Spinal cord (tissue), 10 donors: Measurements from ENCODE around the gene ARHGAP18. TPM values are rescaled to one million over a fixed set of nuclear protein-coding genes. Genes with fewer than 3 reads are reported as not detected.
"Not testable (repeated sequence)": the region's sequence is repeated elsewhere in the genome, so short reads cannot be mapped to it uniquely, and the experiment has no call there.

Source experiments
- DNase-seq, 6 donors: peaks; one replicate each; pipeline versions ENCODE4 v3.0.0 to v3.0.0-alpha.2; 2013 to 2015; ENCODE audit warnings: low spot score in 6 of 6, low read depth in 4 of 6
- H3K27ac ChIP-seq: one replicate; pipeline ENCODE4 v1.5.1; 2013; ENCODE audit warnings: low read depth, low read length, control low read depth
- H3K27me3 ChIP-seq: one replicate; pipeline ENCODE4 v1.6.1; 2013; ENCODE audit warnings: low read length; ENCODE audit not compliant: control insufficient read depth, insufficient read depth
- H3K36me3 ChIP-seq: one replicate; pipeline ENCODE4 v1.6.1; 2013; ENCODE audit warnings: low read length; ENCODE audit not compliant: control insufficient read depth, insufficient read depth
- H3K4me1 ChIP-seq: one replicate; pipeline ENCODE4 v1.6.1; 2013; ENCODE audit warnings: low read length; ENCODE audit not compliant: control insufficient read depth, insufficient read depth
- H3K4me3 ChIP-seq: one replicate; pipeline ENCODE4 v1.5.1; 2013; ENCODE audit warnings: low read depth, low read length, control low read depth
- H3K9me3 ChIP-seq: one replicate; pipeline ENCODE4 v1.6.1; 2013; ENCODE audit warnings: low read length; ENCODE audit not compliant: control insufficient read depth, insufficient read depth
- WGBS: methylation state at CpG from one replicate; pipeline ENCODE4 v1.1.5; 2013; ENCODE audit warnings: missing lambda C conversion rate; ENCODE audit not compliant: insufficient coverage; 5-methylcytosine and 5-hydroxymethylcytosine counted together
- polyA plus RNA-seq, 2 donors: library from polyadenylated mRNA; unstranded; fragments of 120-200 nt; gene quantifications; one replicate each; pipeline ENCODE4 v1.2.1, GENCODE V29; 2013; ENCODE audit not compliant: insufficient read length in 2 of 2
- total RNA-seq, 2 donors: library from RNA; depleted of rRNA in 1 of 2; stranded (reverse); fragments of 120-200 nt in 1 of 2; fragments of >200 nt in 1 of 2; gene quantifications; one replicate each; pipeline versions ENCODE4 v1.2.3 to v1.2.4, GENCODE V29; 2013 to 2014
- donor health status: healthy.

Gene ARHGAP18
- total and polyA plus RNA-seq, 4 donors: 8.0 to 18.6 (median 13.9) TPM

GRCh38 chr6:129592516-129593232, 117.3 kb downstream of the ARHGAP18 start:
- no peak for DNase-seq
- no peak overlapping the region for H3K27ac ChIP-seq
- H3K36me3 ChIP-seq: no peaks in the 10 kb centered on the region
- no peak overlapping the region for H3K4me3 ChIP-seq
- no peaks in the 10 kb centered on the region for H3K4me1 ChIP-seq
- no peaks in the 10 kb centered on the region for H3K27me3 ChIP-seq
- H3K9me3 ChIP-seq: no peaks in the 10 kb centered on the region
- no CpG with 5 or more reads among the region's 6 CpGs for WGBS

GRCh38 chr6:129590408-129591022, 119.5 kb downstream of the ARHGAP18 start:
- 100% methylated on average over 1 of the region's 4 CpGs for WGBS
- H3K36me3 ChIP-seq: no peaks in the 10 kb centered on the region
- H3K9me3 ChIP-seq: peaks cover 2% of the 10 kb centered on the region
- DNase-seq: no peak
- no peak overlapping the region for H3K4me3 ChIP-seq
- no peak overlapping the region for H3K27ac ChIP-seq
- H3K27me3 ChIP-seq: no peaks in the 10 kb centered on the region
- no peaks in the 10 kb centered on the region for H3K4me1 ChIP-seq

- Histone ChIP-seq H3K4me3 (no peak overlapping the region), H3K36me3 (no peaks in the 10 kb centered on the region), H3K27me3 (no peaks in the 10 kb centered on the region), H3K4me1 (no peaks in the 10 kb centered on the region), H3K9me3 (peaks cover 2% of the 10 kb centered on the region), H3K27ac (no peak overlapping the region)
- DNase-seq: no peak
- WGBS: 100% methylated on average over 1 of the region's 2 CpGs
These were observed 123.2 kb downstream of the ARHGAP18 start for GRCh38 chr6:129586815-129587214.

- DNase-seq: peak; percentile 52 to 98 (median 72)
- Histone ChIP-seq H3K4me3 (no peak overlapping the region), H3K27ac (peak overlapping the region; percentile 43), H3K27me3 (no peaks in the 10 kb centered on the region), H3K36me3 (no peaks in the 10 kb centered on the region), H3K9me3 (peaks cover 2% of the 10 kb centered on the region), H3K4me1 (no peaks in the 10 kb centered on the region)
- WGBS: 30% methylated on average over 2 of the region's 7 CpGs
These were observed 126.1 kb downstream of the ARHGAP18 start for GRCh38 chr6:129583866-129584265.

- Histone ChIP-seq H3K4me1 (no peaks in the 10 kb centered on the region), H3K36me3 (no peaks in the 10 kb centered on the region), H3K9me3 (no peaks in the 10 kb centered on the region), H3K4me3 (no peak overlapping the region), H3K27ac (no peak overlapping the region), H3K27me3 (no peaks in the 10 kb centered on the region)
- no peak for DNase-seq
- no CpG with 5 or more reads among the region's 1 CpG for WGBS
These were observed 131.7 kb downstream of the ARHGAP18 start for GRCh38 chr6:129578315-129578714.

GRCh38 chr6:129577691-129578090, 132.3 kb downstream of the ARHGAP18 start:
- whole genome bisulfite sequencing: 100% methylated on average over 1 of the region's 3 CpGs
- no peaks in the 10 kb centered on the region for H3K27me3 ChIP-seq
- no peaks in the 10 kb centered on the region for H3K9me3 ChIP-seq
- no peaks in the 10 kb centered on the region for H3K36me3 ChIP-seq
- H3K4me3 ChIP-seq: no peak overlapping the region
- no peak for DNase-seq
- no peaks in the 10 kb centered on the region for H3K4me1 ChIP-seq
- H3K27ac ChIP-seq: no peak overlapping the region

GRCh38 chr6:129576456-129576855, 133.5 kb downstream of the ARHGAP18 start:
- H3K27me3 ChIP-seq: no peaks in the 10 kb centered on the region
- DNase-seq: no peak
- H3K4me1 ChIP-seq: no peaks in the 10 kb centered on the region
- no peak overlapping the region for H3K27ac ChIP-seq
- H3K36me3 ChIP-seq: no peaks in the 10 kb centered on the region
- H3K9me3 ChIP-seq: no peaks in the 10 kb centered on the region
- H3K4me3 ChIP-seq: no peak overlapping the region
- WGBS: no CpG with 5 or more reads among the region's 4 CpGs

GRCh38 chr6:129575378-129576118, 134.4 kb downstream of the ARHGAP18 start:
- Histone ChIP-seq H3K27me3 (no peaks in the 10 kb centered on the region), H3K4me3 (no peak overlapping the region), H3K4me1 (no peaks in the 10 kb centered on the region), H3K27ac (no peak overlapping the region), H3K36me3 (no peaks in the 10 kb centered on the region), H3K9me3 (no peaks in the 10 kb centered on the region)
- WGBS: 100% methylated on average over 1 of the region's 10 CpGs
- DNase-seq: peak in 4 of 6 donors; percentile 32 to 84 (median 56)

- WGBS: no CpG with 5 or more reads among the region's 5 CpGs
- not testable (repeated sequence) for DNase-seq, H3K9me3 ChIP-seq, H3K36me3 ChIP-seq, H3K4me1 ChIP-seq, H3K4me3 ChIP-seq, H3K27me3 ChIP-seq, H3K27ac ChIP-seq
These were observed 135.4 kb downstream of the ARHGAP18 start for GRCh38 chr6:129574605-129575004.
